ENCODE data around the gene KDM8. TPM values are rescaled to one million over a fixed set of nuclear protein-coding genes. Genes with fewer than 3 reads are reported as not detected.

KDM8 gene
- total RNA-seq, 1 experiment from 2014 or later: 6.0 TPM

GRCh38 chr16:27268376-27269299 is 65.3 kb downstream of the KDM8 start, which contains the start of gene NSMCE1:
Gene NSMCE1, minus strand, starts transcription at chr16:27268772. Its CDS starts 11,202 bp downstream, at chr16:27257570.
- DNase-seq (ENCODE audit: low spot score): peak; percentile 97

- no peak for DNase-seq (ENCODE audit: low spot score)
Observed at GRCh38 chr16:27269300-27270150, 66.2 kb downstream of the KDM8 start.

- no peak for DNase-seq (ENCODE audit: low spot score)
Observed at GRCh38 chr16:27270349-27270748, 67.0 kb downstream of the KDM8 start.

Other genes with a start within 250 kb of the KDM8 start
- not detected in 2 replicates for gene C16orf82, start 136.6 kb upstream of the KDM8 start, total RNA-seq (2014; rRNA removed; shearing (Covaris generic))
- gene NSMCE1, start 65.2 kb downstream of the KDM8 start, total RNA-seq (2014; rRNA removed; shearing (Covaris generic)): 49.9 and 52.3 TPM in 2 replicates
- gene IL4R, start 110.4 kb downstream of the KDM8 start, total RNA-seq (2014; rRNA removed; shearing (Covaris generic)): 49.1 and 58.2 TPM in 2 replicates
- not detected in 2 replicates for gene IL21R, start 198.6 kb downstream of the KDM8 start, total RNA-seq (2014; rRNA removed; shearing (Covaris generic))

Measured in HT-29 (cell line).